Fibroblast of the aortic adventitia (primary cell): ENCODE results near the gene STK16. TPM values are rescaled to one million over a fixed set of nuclear protein-coding genes. Genes with fewer than 3 reads are reported as not detected.

Experiments used
- DNase-seq: peaks from one replicate; pipeline ENCODE4 v3.0.0-alpha.2; 2010; ENCODE audit warnings: low read depth
- H3K4me3 ChIP-seq: 2 replicates; pipeline ENCODE4 v1.5.1; 2011; ENCODE audit warnings: low read depth, mild to moderate bottlenecking, control low read depth, low read length, moderate library complexity
- total RNA-seq: library from RNA; depleted of rRNA; stranded (reverse); fragments of >200 nt; gene quantifications from 2 replicates; pipeline ENCODE4 v1.2.3, GENCODE V29; 2012; ENCODE audit warnings: low replicate concordance
- TF ChIP-seq, protein P1 (sequence below): IDR thresholded peaks from 2 replicates; pipeline ENCODE4 v1.5.1; 2011; ENCODE audit warnings: mild to moderate bottlenecking, low read length, control low read depth, inconsistent platforms; ENCODE audit not compliant: insufficient read depth

The STK16 gene
- total RNA-seq, 1 donor: 40.2 TPM

DNA sequence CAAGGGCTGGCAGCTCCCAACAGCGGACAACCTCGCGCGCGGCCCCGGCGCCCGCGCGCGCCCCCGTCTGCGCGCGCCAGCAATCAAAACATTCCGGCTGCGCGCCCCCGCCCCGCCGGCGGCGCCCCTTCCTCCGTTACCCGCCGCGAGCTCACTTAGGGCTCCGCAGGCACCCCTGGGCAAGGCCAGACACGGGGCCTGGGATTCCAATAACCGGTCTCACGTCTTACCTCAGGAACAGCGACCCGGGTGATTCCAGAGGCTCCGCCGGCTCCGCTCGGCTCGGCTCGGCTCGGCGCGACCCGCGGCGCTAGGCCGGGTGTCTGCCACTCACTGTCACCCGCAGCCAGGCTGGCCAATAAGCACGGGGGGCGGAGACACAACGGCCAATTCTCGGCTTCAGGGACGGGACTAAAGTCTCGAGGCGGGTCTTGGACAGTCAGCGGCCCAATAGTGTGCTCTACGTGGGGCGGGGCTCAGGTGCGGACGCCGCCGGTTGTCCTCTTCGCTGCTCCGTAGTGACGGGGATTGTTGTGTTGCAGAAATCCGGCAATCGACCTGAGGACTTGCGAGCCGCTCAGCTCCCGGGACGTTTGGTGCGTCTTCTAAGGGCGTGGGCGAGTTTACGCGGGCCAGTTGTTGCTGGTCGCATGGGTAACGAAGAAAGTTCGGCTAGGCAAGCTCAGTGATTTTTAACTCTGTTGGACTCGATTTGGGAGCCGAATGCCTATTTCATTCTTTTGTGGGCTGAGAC lies 15.8 kb upstream of the STK16 start, which contains the start of the genes ANKZF1 and ATG9A:
ANKZF1 (plus strand) TSS at position 502 of the 754 bp plus-strand sequence. CDS start 452 bp downstream, outside the sequence.
ATG9A (minus strand) TSS at position 332 of the 754 bp plus-strand sequence. CDS start 1,612 bp downstream, outside the sequence.
- peak within 1 kb of the TSS; percentile 95 for H3K4me3 ChIP-seq
- peak; percentile 97 for DNase-seq
- TF ChIP-seq, protein P1, sequence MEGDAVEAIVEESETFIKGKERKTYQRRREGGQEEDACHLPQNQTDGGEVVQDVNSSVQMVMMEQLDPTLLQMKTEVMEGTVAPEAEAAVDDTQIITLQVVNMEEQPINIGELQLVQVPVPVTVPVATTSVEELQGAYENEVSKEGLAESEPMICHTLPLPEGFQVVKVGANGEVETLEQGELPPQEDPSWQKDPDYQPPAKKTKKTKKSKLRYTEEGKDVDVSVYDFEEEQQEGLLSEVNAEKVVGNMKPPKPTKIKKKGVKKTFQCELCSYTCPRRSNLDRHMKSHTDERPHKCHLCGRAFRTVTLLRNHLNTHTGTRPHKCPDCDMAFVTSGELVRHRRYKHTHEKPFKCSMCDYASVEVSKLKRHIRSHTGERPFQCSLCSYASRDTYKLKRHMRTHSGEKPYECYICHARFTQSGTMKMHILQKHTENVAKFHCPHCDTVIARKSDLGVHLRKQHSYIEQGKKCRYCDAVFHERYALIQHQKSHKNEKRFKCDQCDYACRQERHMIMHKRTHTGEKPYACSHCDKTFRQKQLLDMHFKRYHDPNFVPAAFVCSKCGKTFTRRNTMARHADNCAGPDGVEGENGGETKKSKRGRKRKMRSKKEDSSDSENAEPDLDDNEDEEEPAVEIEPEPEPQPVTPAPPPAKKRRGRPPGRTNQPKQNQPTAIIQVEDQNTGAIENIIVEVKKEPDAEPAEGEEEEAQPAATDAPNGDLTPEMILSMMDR: no peak

DNA sequence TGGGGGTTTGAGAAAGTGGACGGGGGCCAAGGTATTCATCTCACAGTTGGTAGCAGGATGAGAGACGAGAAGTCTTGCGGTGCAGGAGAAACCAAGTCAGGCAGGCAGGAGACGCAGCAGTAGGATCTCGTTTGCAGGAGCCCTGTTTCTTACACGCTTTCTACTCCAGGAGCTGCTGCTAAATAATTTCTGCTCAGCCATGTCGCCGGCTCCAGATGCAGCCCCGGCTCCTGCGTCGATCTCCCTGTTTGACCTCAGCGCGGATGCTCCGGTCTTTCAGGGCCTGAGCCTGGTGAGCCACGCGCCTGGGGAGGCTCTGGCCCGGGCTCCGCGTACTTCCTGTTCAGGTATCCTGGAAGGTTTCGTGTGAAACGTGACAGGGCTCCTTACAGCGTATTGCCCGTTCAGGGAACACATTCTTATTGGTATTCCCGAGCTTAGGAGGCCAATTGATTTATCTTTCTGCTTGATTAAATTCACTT lies 15.2 kb upstream of the STK16 start:
- TF ChIP-seq, protein P1: no peak
- peak overlapping the region; percentile 95 for H3K4me3 ChIP-seq
- DNase-seq: no peak

DNA sequence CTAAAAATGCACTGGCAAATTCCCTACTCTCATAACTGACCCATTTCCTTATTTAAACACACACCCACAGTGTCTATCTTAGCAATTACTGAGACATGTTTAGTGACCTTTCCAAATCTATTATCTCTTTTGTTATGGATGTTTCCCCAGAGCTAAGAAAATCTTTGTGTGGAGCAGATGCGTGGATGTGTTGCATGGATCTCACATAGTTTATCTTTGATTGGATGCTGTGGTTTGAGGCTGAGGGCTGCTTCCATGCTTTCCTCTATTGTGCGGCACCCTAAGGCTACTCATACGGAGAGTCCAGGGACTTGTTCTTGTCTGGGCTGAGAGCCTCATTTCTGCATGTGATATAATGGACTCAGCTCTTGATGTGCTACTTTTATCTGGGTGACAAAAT lies 10.9 kb upstream of the STK16 start:
- TF ChIP-seq, protein P1: no peak
- H3K4me3 ChIP-seq: no peak overlapping the region
- no peak for DNase-seq

DNA sequence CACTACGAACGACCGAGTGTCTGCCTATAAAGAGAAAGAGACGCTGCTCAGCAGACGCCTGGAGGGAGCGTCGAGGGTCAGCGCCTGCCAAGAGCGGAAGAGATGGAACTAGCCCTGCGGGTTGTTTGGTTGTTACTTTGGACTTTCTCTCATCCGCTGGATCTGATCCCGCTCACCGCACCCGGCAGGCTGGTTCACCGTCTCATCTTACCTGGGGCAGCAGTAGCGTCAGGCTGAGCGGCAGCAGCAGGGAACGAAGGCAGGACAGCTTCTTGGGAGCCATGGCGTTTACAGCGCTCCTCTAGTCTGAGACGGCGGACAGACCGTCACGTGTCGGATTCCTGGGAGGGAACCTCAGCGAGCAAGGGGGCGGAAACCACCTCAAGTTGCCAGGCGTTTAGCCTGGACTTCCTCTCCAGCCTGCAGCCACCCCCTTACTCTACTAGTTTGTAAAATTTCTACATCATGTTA lies 2.0 kb upstream of the STK16 start:
- TF ChIP-seq, protein P1: no peak
- DNase-seq: peak; percentile 34
- peak overlapping the region; percentile 49 for H3K4me3 ChIP-seq

DNA sequence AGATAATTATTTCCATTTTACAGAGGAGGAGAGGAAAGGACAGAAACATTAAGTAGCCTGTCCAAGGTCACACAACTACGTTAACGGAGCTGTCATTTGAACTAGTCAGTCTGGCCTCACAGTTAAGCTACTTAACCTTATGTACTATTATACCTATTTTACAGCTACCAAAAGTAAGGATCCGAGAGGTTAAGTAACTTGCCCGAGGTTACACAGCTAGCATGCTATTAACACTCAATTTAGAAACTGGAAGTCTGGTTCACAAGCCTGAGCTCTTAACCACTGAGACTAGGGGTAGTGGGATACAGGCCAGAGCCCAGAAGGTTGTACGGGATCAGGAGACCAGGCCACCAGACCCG lies 511 bp upstream of the STK16 start:
- DNase-seq: no peak
- TF ChIP-seq, protein P1: no peak
- peak overlapping the region; percentile 98 for H3K4me3 ChIP-seq

DNA sequence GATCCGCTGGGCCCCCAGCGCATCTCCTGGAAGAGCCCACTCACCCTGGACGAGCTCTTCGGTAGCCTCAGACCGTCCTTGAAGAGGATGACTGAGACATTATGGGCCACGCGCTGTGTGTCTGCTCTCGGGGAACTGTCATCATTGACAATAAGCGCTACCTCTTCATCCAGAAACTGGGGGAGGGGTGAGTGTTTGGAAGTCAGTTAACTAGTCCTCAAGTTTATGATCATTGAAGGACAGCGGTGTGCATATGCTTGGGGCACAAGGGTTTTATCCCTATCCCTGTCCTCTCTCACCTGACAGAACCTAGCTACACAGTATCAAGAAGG lies 586 bp downstream of the STK16 start:
- no peak for DNase-seq
- TF ChIP-seq, protein P1: no peak
- H3K4me3 ChIP-seq: peak overlapping the region; percentile 98

DNA sequence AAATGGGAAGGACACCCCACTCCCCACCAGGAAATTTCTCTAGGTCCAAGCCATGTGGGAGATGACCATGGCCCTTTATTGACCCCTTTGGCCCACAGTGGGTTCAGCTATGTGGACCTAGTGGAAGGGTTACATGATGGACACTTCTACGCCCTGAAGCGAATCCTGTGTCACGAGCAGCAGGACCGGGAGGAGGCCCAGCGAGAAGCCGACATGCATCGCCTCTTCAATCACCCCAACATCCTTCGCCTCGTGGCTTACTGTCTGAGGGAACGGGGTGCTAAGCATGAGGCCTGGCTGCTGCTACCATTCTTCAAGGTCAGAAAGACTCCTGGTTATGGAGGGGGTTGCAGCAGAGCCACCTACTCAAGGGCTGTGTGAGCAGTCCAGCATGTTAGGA lies 1.3 kb downstream of the STK16 start:
- no peak for DNase-seq
- H3K4me3 ChIP-seq: peak overlapping the region; percentile 98
- TF ChIP-seq, protein P1: no peak
